ENCODE results near the gene SALL4. TPM values are rescaled to one million over a fixed set of nuclear protein-coding genes. Genes with fewer than 3 reads are reported as not detected.

SALL4 gene
- total and polyA plus RNA-seq, 2 experiments from 2014 or later = 122 to 227 TPM

- TF ChIP-seq REST (IDR thresholded peaks at IDR 0.05; ENCODE audit: unreplicated experiment) (no peak), ZNF462 (CRISPR knock-in tag; IDR thresholded peaks at IDR 0.05) (no peak)
These were observed 52.7 kb downstream of the SALL4 start (continued) for GRCh38 chr20:51749674-51750036.

GRCh38 chr20:51747182-51747911, 55.0 kb downstream of the SALL4 start:
- no peak overlapping the region for H3K27ac ChIP-seq (ENCODE audit: low read depth)
- no peaks in the 10 kb centered on the region for H3K79me2 ChIP-seq (replicated peaks; ENCODE audit: insufficient read depth)
- no peaks in the 10 kb centered on the region for H3F3A ChIP-seq (replicated peaks; ENCODE audit: low read depth)
- no peaks in the 10 kb centered on the region for H3K36me3 ChIP-seq (ENCODE audit: insufficient read depth)
- no peaks in the 10 kb centered on the region; the same call in 2 of the 3 replicates for H3K9me3 Mint-ChIP-seq
- ATAC-seq (no peak), DNase-seq (ENCODE audit: low spot score) (no peak)
- H2AFZ ChIP-seq = no peak overlapping the region
- no peak overlapping the region for H3K27ac Mint-ChIP-seq
- H3K27me3 ChIP-seq (ENCODE audit: insufficient read depth) = no peaks in the 10 kb centered on the region
- no peak overlapping the region for H3K4me2 ChIP-seq
- no peaks in the 10 kb centered on the region for H3K27me3 Mint-ChIP-seq (ENCODE audit: insufficient read depth, low read depth, poor library complexity)
- H3K4me1 ChIP-seq (ENCODE audit: insufficient read depth) = no peaks in the 10 kb centered on the region; the same call in 1 of the 2 replicates
- H3K4me3 ChIP-seq = no peak overlapping the region
- H3K4me1 Mint-ChIP-seq = peaks cover 4% of the 10 kb centered on the region; the same call in 2 of the 3 replicates
- no peaks in the 10 kb centered on the region for H3K9me2 ChIP-seq (ENCODE audit: insufficient read depth)
- no peaks in the 10 kb centered on the region; the same call in 1 of the 2 replicates for H4K20me1 ChIP-seq (replicated peaks; ENCODE audit: insufficient read depth)
- H3K36me3 Mint-ChIP-seq (ENCODE audit: low read depth) = no peaks in the 10 kb centered on the region; the same call in 2 of the 3 replicates
- no peak overlapping the region for H3K4me3 Mint-ChIP-seq
- TF ChIP-seq STAT1 (IDR thresholded peaks at IDR 0.05; ENCODE audit: unreplicated experiment) (no peak), ZNF331 (CRISPR knock-in tag; IDR thresholded peaks at IDR 0.05; ENCODE audit: low read depth) (no peak), JUNB (IDR thresholded peaks at IDR 0.05; ENCODE audit: unreplicated experiment) (no peak), ZNF114 (CRISPR knock-in tag; IDR thresholded peaks at IDR 0.05) (no peak), EZH2phosphoT487 (IDR thresholded peaks at IDR 0.05; ENCODE audit: unreplicated experiment) (no peak), EZH2 (IDR thresholded peaks at IDR 0.05; ENCODE audit: low read depth, unreplicated experiment) (no peak), POLR2AphosphoS5 (IDR thresholded peaks at IDR 0.05; ENCODE audit: low read depth) (no peak)

All from GM23338 (cell line).